GM12874 (cell line): ENCODE measurements around the gene LUZP4.

ENCODE experiments used
- CTCF ChIP-seq: IDR thresholded peaks from 2 replicates; pipeline ENCODE4 v1.5.1; 2011; ENCODE audit warnings: low read depth, mild to moderate bottlenecking, control low read depth, low read length, moderate library complexity; ENCODE audit not compliant: insufficient read depth

The LUZP4 gene

GRCh38 chrX:115350711-115351381 lies 61.3 kb downstream of the LUZP4 start:
- TF ChIP-seq CTCF: no peak

GRCh38 chrX:115356369-115356768 lies 66.9 kb downstream of the LUZP4 start:
- no peak for TF ChIP-seq CTCF
